T-cell (primary cell): ENCODE data around the gene ZNF133. TPM values are rescaled to one million over a fixed set of nuclear protein-coding genes. Genes with fewer than 3 reads are reported as not detected.

ENCODE experiments used
- ATAC-seq, 4 experiments: fragments of 200-7000 bp in 3 of 4; fragments of 150-1000 bp in 1 of 4; cut with Tn5 transposase; replicated peaks in 1 of 4; 1 replicate in 3 of 4; 2 replicates in 1 of 4; pipeline ENCODE4 v1.10.0; 2021; ENCODE audit warnings: moderate library complexity in 3 of 4, mild to moderate bottlenecking in 2 of 4, moderate number of reproducible peaks in 1 of 4
- CTCF ChIA-PET, 2 donors: fragments of 300-600 bp; sonication (Branson Sonifier 250); formaldehyde crosslinking; loops; one replicate each; lab custom pipeline; 2022; ENCODE audit warnings: antibody characterized with exemption in 2 of 2; lab: Charles Lee
- POLR2A ChIA-PET, 2 donors: fragments of 300-600 bp; sonication (Branson Sonifier 250); formaldehyde crosslinking; loops; one replicate each; lab custom pipeline; 2022; ENCODE audit warnings: antibody characterized with exemption in 2 of 2; lab: Charles Lee
- DNase-seq, 35 experiments: peaks; one replicate each; pipeline versions ENCODE4 v3.0.0 to v3.0.0-alpha.2; 2013 to 2023
- H3K27ac ChIP-seq: one replicate; pipeline ENCODE4 v1.5.1; 2013; ENCODE audit warnings: low read length
- H3K27me3 ChIP-seq, 2 experiments: replicated peaks in 1 of 2; 1 replicate in 1 of 2; 2 replicates in 1 of 2; pipeline versions ENCODE4 v1.6.1 to v1.7.0; 2013; ENCODE audit warnings: low read length in 1 of 2, mixed read lengths in 1 of 2; ENCODE audit not compliant: control insufficient read depth in 2 of 2, insufficient read depth in 2 of 2; ENCODE audit errors: extremely low read depth in 1 of 2
- H3K36me3 ChIP-seq, 2 donors: 1 replicate in 1 of 2; 2 replicates in 1 of 2; pipeline versions ENCODE4 v1.6.1 to v1.7.0; 2013; ENCODE audit warnings: low read length in 1 of 2; ENCODE audit not compliant: control insufficient read depth in 2 of 2, insufficient read depth in 1 of 2; ENCODE audit errors: extremely low read depth in 1 of 2
- H3K4me1 ChIP-seq, 2 experiments: 1 replicate in 1 of 2; 2 replicates in 1 of 2; pipeline versions ENCODE4 v1.6.1 to v1.7.0; 2013; ENCODE audit warnings: low read length in 2 of 2, mixed read lengths in 1 of 2; ENCODE audit not compliant: insufficient read depth in 2 of 2, control insufficient read depth in 1 of 2; ENCODE audit errors: extremely low read depth in 1 of 2
- H3K4me3 ChIP-seq, 2 donors: 1 replicate in 1 of 2; 2 replicates in 1 of 2; pipeline versions ENCODE4 v1.5.1 to v1.7.0; 2013; ENCODE audit warnings: mild to moderate bottlenecking in 2 of 2, low read length in 1 of 2, moderate library complexity in 1 of 2; ENCODE audit not compliant: control insufficient read depth in 1 of 2; ENCODE audit errors: extremely low read depth in 1 of 2
- H3K9me3 ChIP-seq: 2 replicates; pipeline ENCODE4 v1.7.0; 2013
- H3K27ac Mint-ChIP-seq, 2 donors: one replicate each; pipeline ENCODE4 v1.8.0; 2020 to 2021; ENCODE audit warnings: mild to moderate bottlenecking in 2 of 2, mixed read lengths in 2 of 2
- H3K27me3 Mint-ChIP-seq, 2 donors: one replicate each; pipeline ENCODE4 v1.8.0; 2021 to 2022; ENCODE audit warnings: mixed read lengths in 2 of 2
- H3K36me3 Mint-ChIP-seq: one replicate; pipeline ENCODE4 v1.8.0; 2021; ENCODE audit warnings: mixed read lengths
- H3K4me1 Mint-ChIP-seq, 3 donors: one replicate each; pipeline ENCODE4 v1.8.0; 2020 to 2022; ENCODE audit warnings: mixed read lengths in 3 of 3, mild to moderate bottlenecking in 1 of 3
- H3K4me3 Mint-ChIP-seq, 3 donors: one replicate each; pipeline ENCODE4 v1.8.0; 2020 to 2022; ENCODE audit warnings: mild to moderate bottlenecking in 3 of 3, mixed read lengths in 3 of 3, moderate library complexity in 3 of 3
- H3K9me3 Mint-ChIP-seq, 3 donors: one replicate each; pipeline ENCODE4 v1.8.0; 2020 to 2022; ENCODE audit warnings: mixed read lengths in 3 of 3
- WGBS: methylation state at CpG from one replicate; pipeline ENCODE4 v1.1.5; 2013; ENCODE audit warnings: missing lambda C conversion rate; ENCODE audit not compliant: insufficient coverage; 5-methylcytosine and 5-hydroxymethylcytosine counted together
- total RNA-seq, 35 experiments: library from RNA in 6 of 35; stranded (reverse) in 6 of 35; fragments of 120-200 nt in 1 of 35; gene quantifications; one replicate each; pipeline versions ENCODE4 v1.2.1 to v1.2.4 and lab custom pipeline; 2013 to 2026

Gene ZNF133
- total RNA-seq, 5 donors from 2014 or later (not counting 1 experiment from before 2014, with no cell fraction given): 6.8 to 14.6 (median 9.0) TPM

GRCh38 chr20:18289306-18289705, 979 bp downstream of the ZNF133 start:
- H3K36me3 ChIP-seq: peaks cover 0 to 12% of the 10 kb centered on the region in 2 donors
- peak overlapping the region; percentile 97 to 100 for H3K27ac Mint-ChIP-seq
- H3K27me3 ChIP-seq: peaks cover 0 to 3% of the 10 kb centered on the region in 2 experiments
- POLR2A ChIA-PET: interaction anchor here in 1 of 2 donors (0.6 kb wide), 1 partner anchor 777 kb away, joined by 3 read pairs; no protein-coding TSS in a partner anchor
- peaks cover 27 to 46% (median 27%) of the 10 kb centered on the region in 3 donors for H3K4me1 Mint-ChIP-seq
- peaks cover 2% of the 10 kb centered on the region for H3K9me3 ChIP-seq
- no peak overlapping the region for H3K27ac ChIP-seq
- WGBS: 87% methylated on average over 3 of the region's 6 CpGs
- peak overlapping the region; percentile 96 to 99 (median 96) for H3K4me3 Mint-ChIP-seq
- DNase-seq (no peak), ATAC-seq (no peak)
- H3K27me3 Mint-ChIP-seq: peaks cover 11 to 18% of the 10 kb centered on the region in 2 donors
- peaks cover 6 to 15% of the 10 kb centered on the region in 2 experiments for H3K4me1 ChIP-seq
- H3K4me3 ChIP-seq: peak overlapping the region; percentile 67 to 92
- H3K9me3 Mint-ChIP-seq: peaks cover 11 to 17% (median 13%) of the 10 kb centered on the region in 3 donors
- H3K36me3 Mint-ChIP-seq: peaks cover 34% of the 10 kb centered on the region
- CTCF ChIA-PET: no interaction called here

GRCh38 chr20:18299364-18299763, 11.0 kb downstream of the ZNF133 start:
- Histone ChIP-seq H3K4me3 (no peak overlapping the region), H3K27ac (no peak overlapping the region), H3K4me1 (no peaks in the 10 kb centered on the region), H3K27me3 (no peaks in the 10 kb centered on the region), H3K36me3 (no peaks in the 10 kb centered on the region), H3K9me3 (peaks cover 10% of the 10 kb centered on the region)
- peaks cover 46% of the 10 kb centered on the region for H3K36me3 Mint-ChIP-seq
- no peaks in the 10 kb centered on the region for H3K4me1 Mint-ChIP-seq
- no peaks in the 10 kb centered on the region for H3K27me3 Mint-ChIP-seq
- POLR2A ChIA-PET: no interaction called here
- CTCF ChIA-PET: no interaction called here
- no peak for DNase-seq
- H3K4me3 Mint-ChIP-seq: no peak overlapping the region
- no peak overlapping the region for H3K27ac Mint-ChIP-seq
- ATAC-seq: no peak
- peaks cover 0 to 12% (median 0%) of the 10 kb centered on the region in 3 donors for H3K9me3 Mint-ChIP-seq
- no CpG with 5 or more reads among the region's 3 CpGs for WGBS

- ATAC-seq (no peak), DNase-seq (no peak)
- no peaks in the 10 kb centered on the region for H3K27me3 ChIP-seq
- H3K9me3 ChIP-seq: peaks cover 5% of the 10 kb centered on the region
- CTCF ChIA-PET: no interaction called here
- no peak overlapping the region for H3K4me3 Mint-ChIP-seq
- peaks cover 42% of the 10 kb centered on the region for H3K36me3 Mint-ChIP-seq
- no CpG with 5 or more reads among the region's 1 CpG for WGBS
- no peak overlapping the region for H3K27ac ChIP-seq
- H3K36me3 ChIP-seq: peaks cover 0 to 5% of the 10 kb centered on the region in 2 donors
- H3K9me3 Mint-ChIP-seq: peaks cover 0 to 3% (median 0%) of the 10 kb centered on the region in 3 donors
- H3K4me1 Mint-ChIP-seq: no peaks in the 10 kb centered on the region
- no peaks in the 10 kb centered on the region for H3K4me1 ChIP-seq
- H3K4me3 ChIP-seq: no peak overlapping the region
- POLR2A ChIA-PET: no interaction called here
- H3K27me3 Mint-ChIP-seq: no peaks in the 10 kb centered on the region
- H3K27ac Mint-ChIP-seq: no peak overlapping the region
These were observed 16.3 kb downstream of the ZNF133 start for GRCh38 chr20:18304618-18305017.

GRCh38 chr20:18307301-18307700, 19.0 kb downstream of the ZNF133 start:
- no peak for ATAC-seq
- Mint-ChIP-seq H3K9me3 (no peaks in the 10 kb centered on the region), H3K36me3 (peaks cover 48% of the 10 kb centered on the region), H3K4me3 (no peak overlapping the region), H3K27me3 (no peaks in the 10 kb centered on the region), H3K4me1 (no peaks in the 10 kb centered on the region), H3K27ac (no peak overlapping the region)
- H3K4me3 ChIP-seq: no peak overlapping the region
- DNase-seq: no peak
- peaks cover 0 to 5% of the 10 kb centered on the region in 2 donors for H3K36me3 ChIP-seq
- CTCF ChIA-PET: interaction anchor here in 1 of 2 donors (0.6 kb wide), 1 partner anchor 39 kb away, joined by 3 read pairs; no protein-coding TSS in a partner anchor
- POLR2A ChIA-PET: no interaction called here
- H3K9me3 ChIP-seq: no peaks in the 10 kb centered on the region
- H3K27me3 ChIP-seq: no peaks in the 10 kb centered on the region
- no peak overlapping the region for H3K27ac ChIP-seq
- H3K4me1 ChIP-seq: no peaks in the 10 kb centered on the region
- WGBS: 80% methylated on average over 1 of the region's 3 CpGs

GRCh38 chr20:18310051-18310450, 21.7 kb downstream of the ZNF133 start:
- CTCF ChIA-PET: interaction anchor here in 1 of 2 donors (0.6 kb wide), 1 partner anchor 1677 kb away, joined by 3 read pairs; no protein-coding TSS in a partner anchor
- DNase-seq (no peak), ATAC-seq (no peak)
- Histone ChIP-seq H3K4me1 (no peaks in the 10 kb centered on the region), H3K36me3 (peaks cover 0 to 9% of the 10 kb centered on the region in 2 donors), H3K27ac (no peak overlapping the region), H3K9me3 (no peaks in the 10 kb centered on the region), H3K4me3 (no peak overlapping the region), H3K27me3 (no peaks in the 10 kb centered on the region)
- H3K27me3 Mint-ChIP-seq: no peaks in the 10 kb centered on the region
- no peak overlapping the region for H3K27ac Mint-ChIP-seq
- no peaks in the 10 kb centered on the region for H3K4me1 Mint-ChIP-seq
- no peak overlapping the region for H3K4me3 Mint-ChIP-seq
- WGBS: no CpG with 5 or more reads among the region's 5 CpGs
- H3K9me3 Mint-ChIP-seq: no peaks in the 10 kb centered on the region
- POLR2A ChIA-PET: no interaction called here
- peaks cover 66% of the 10 kb centered on the region for H3K36me3 Mint-ChIP-seq

GRCh38 chr20:18310592-18310991, 22.3 kb downstream of the ZNF133 start:
- CTCF ChIA-PET: interaction anchor here in 1 of 2 donors (0.6 kb wide), 1 partner anchor 1677 kb away, joined by 3 read pairs; no protein-coding TSS in a partner anchor
- DNase-seq: no peak
- ATAC-seq: no peak
- H3K4me1 Mint-ChIP-seq: no peaks in the 10 kb centered on the region
- H3K4me3 Mint-ChIP-seq: no peak overlapping the region
- Histone ChIP-seq H3K9me3 (no peaks in the 10 kb centered on the region), H3K36me3 (peaks cover 0 to 14% of the 10 kb centered on the region in 2 donors), H3K4me3 (no peak overlapping the region), H3K27ac (no peak overlapping the region), H3K27me3 (no peaks in the 10 kb centered on the region), H3K4me1 (no peaks in the 10 kb centered on the region)
- H3K27ac Mint-ChIP-seq: no peak overlapping the region
- H3K9me3 Mint-ChIP-seq: no peaks in the 10 kb centered on the region
- POLR2A ChIA-PET: no interaction called here
- H3K27me3 Mint-ChIP-seq: no peaks in the 10 kb centered on the region
- peaks cover 67% of the 10 kb centered on the region for H3K36me3 Mint-ChIP-seq
